Astrocyte (in vitro differentiated cells and primary cell): ENCODE data around the gene ST8SIA2.

Experiments used
- CTCF ChIP-seq: IDR thresholded peaks from 2 replicates; pipeline ENCODE4 v1.5.1; 2011; ENCODE audit warnings: low read depth, mild to moderate bottlenecking, inconsistent platforms, low read length, moderate library complexity; ENCODE audit not compliant: insufficient read depth
- EZH2 ChIP-seq: IDR thresholded peaks from 2 replicates; pipeline ENCODE4 v1.6.1; 2012; ENCODE audit warnings: mild to moderate bottlenecking, low read length, inconsistent platforms; ENCODE audit not compliant: insufficient read depth

- TF ChIP-seq EZH2 (no peak), CTCF (no peak)
These were observed 12.3 kb downstream of the ST8SIA2 start for GRCh38 chr15:92405942-92406341.
